HG03095 (cell line): Measurements from ENCODE around the gene NLE1.
"Not testable (repeated sequence)": the region's sequence is repeated elsewhere in the genome, so short reads cannot be mapped to it uniquely, and the experiment has no call there.

ENCODE experiments used
- ATAC-seq: cut with Tn5 transposase; IDR thresholded peaks from one replicate; pipeline ENCODE4 v1.9.1; 2021; ENCODE audit warnings: moderate library complexity; ENCODE audit not compliant: unreplicated experiment

The NLE1 gene

GRCh38 chr17:35141681-35142466 is at the start of gene NLE1:
NLE1 (minus strand) TSS chr17:35142303; CDS start chr17:35142275, 28 bp downstream.
- peak; percentile 86 for ATAC-seq

GRCh38 chr17:35191001-35191695 is 49.0 kb upstream of the NLE1 start:
- no peak for ATAC-seq

- no peak for ATAC-seq
Measured at GRCh38 chr17:35189291-35189690, 47.2 kb upstream of the NLE1 start.

- no peak for ATAC-seq
Measured at GRCh38 chr17:35188111-35188510, 46.0 kb upstream of the NLE1 start.

- ATAC-seq, result no peak
Measured at GRCh38 chr17:35187481-35187880, 45.4 kb upstream of the NLE1 start.

- no peak for ATAC-seq
Measured at GRCh38 chr17:35185849-35186248, 43.7 kb upstream of the NLE1 start.

- ATAC-seq, result no peak
Measured at GRCh38 chr17:35184274-35184673, 42.2 kb upstream of the NLE1 start.

GRCh38 chr17:35183332-35183731 is 41.2 kb upstream of the NLE1 start:
- ATAC-seq, result no peak

- not testable (repeated sequence) for ATAC-seq
Measured at GRCh38 chr17:35179379-35179778, 37.3 kb upstream of the NLE1 start.

- ATAC-seq, result no peak
Measured at GRCh38 chr17:35176897-35177296, 34.8 kb upstream of the NLE1 start.

- no peak for ATAC-seq
Measured at GRCh38 chr17:35175638-35176415, 33.7 kb upstream of the NLE1 start.

GRCh38 chr17:35174835-35175334 is 32.8 kb upstream of the NLE1 start:
- no peak for ATAC-seq

- ATAC-seq, result not testable (repeated sequence)
Measured at GRCh38 chr17:35172321-35172720, 30.2 kb upstream of the NLE1 start.

GRCh38 chr17:35171834-35172233 is 29.7 kb upstream of the NLE1 start:
- ATAC-seq, result no peak

- ATAC-seq, result no peak
Measured at GRCh38 chr17:35170968-35171771, 29.1 kb upstream of the NLE1 start.

GRCh38 chr17:35169835-35170363 is 27.8 kb upstream of the NLE1 start:
- no peak for ATAC-seq

GRCh38 chr17:35167666-35168065 is 25.6 kb upstream of the NLE1 start:
- ATAC-seq, result no peak

- ATAC-seq, result no peak
Measured at GRCh38 chr17:35167046-35167445, 24.9 kb upstream of the NLE1 start.

- ATAC-seq, result no peak
Measured at GRCh38 chr17:35166526-35166925, 24.4 kb upstream of the NLE1 start.

GRCh38 chr17:35164716-35165115 is 22.6 kb upstream of the NLE1 start:
- no peak for ATAC-seq
